ENCODE measurements around the gene XKR3.
"Not testable (repeated sequence)": the region's sequence is repeated elsewhere in the genome, so short reads cannot be mapped to it uniquely, and the experiment has no call there.

DNA sequence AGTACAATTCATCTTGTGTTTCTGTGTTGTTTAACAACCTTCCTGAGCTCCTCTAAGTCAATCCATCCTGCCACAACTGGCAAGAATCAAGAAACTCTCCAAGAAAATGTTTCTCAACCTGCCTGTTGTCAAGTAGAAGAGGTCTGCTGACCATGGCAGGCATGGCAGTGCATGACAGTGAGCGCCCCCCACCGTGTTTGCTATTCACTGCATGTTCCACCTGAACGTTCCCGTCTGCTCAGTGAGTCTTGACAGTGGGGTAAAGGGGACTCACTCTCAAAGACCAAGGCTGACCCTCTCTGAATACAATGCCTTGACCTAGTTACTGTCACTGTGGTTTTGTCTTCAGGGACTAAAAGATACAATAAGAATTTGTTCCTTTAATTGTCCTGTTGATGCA, 75.9 kb downstream of the XKR3 start:
- TF ChIP-seq, protein P1, sequence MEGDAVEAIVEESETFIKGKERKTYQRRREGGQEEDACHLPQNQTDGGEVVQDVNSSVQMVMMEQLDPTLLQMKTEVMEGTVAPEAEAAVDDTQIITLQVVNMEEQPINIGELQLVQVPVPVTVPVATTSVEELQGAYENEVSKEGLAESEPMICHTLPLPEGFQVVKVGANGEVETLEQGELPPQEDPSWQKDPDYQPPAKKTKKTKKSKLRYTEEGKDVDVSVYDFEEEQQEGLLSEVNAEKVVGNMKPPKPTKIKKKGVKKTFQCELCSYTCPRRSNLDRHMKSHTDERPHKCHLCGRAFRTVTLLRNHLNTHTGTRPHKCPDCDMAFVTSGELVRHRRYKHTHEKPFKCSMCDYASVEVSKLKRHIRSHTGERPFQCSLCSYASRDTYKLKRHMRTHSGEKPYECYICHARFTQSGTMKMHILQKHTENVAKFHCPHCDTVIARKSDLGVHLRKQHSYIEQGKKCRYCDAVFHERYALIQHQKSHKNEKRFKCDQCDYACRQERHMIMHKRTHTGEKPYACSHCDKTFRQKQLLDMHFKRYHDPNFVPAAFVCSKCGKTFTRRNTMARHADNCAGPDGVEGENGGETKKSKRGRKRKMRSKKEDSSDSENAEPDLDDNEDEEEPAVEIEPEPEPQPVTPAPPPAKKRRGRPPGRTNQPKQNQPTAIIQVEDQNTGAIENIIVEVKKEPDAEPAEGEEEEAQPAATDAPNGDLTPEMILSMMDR (IDR thresholded peaks at IDR 0.05; ENCODE audit: insufficient read depth, low read length, poor library complexity, severe bottlenecking) = not testable (repeated sequence)
- not testable (repeated sequence) for TF ChIP-seq EZH2phosphoT487 (conservative IDR thresholded peaks at IDR 0.05; ENCODE audit: low read length)

Measured in SU-DHL-6 (cell line).